NCI-H345 treated with DMSO at 0.1 percent for 48 hours (cell line): Measurements from ENCODE around the gene NRARP.
A peak's percentile ranks its signal among the peaks of the same experiment; 100 is the strongest.
"Not testable (repeated sequence)": the region's sequence is repeated elsewhere in the genome, so short reads cannot be mapped to it uniquely, and the experiment has no call there.

Experiments
- DNase-seq: peaks from one replicate; lab custom pipeline; 2025; ENCODE audit not compliant: unreplicated experiment; lab: John Stamatoyannopoulos, UW

Gene NRARP

GRCh38 chr9:137302118-137302448, at the start of gene NRARP:
Gene NRARP (minus strand): TSS chr9:137302271. CDS start chr9:137301928, 343 bp downstream.
- peak; percentile 40 for DNase-seq

- no peak for DNase-seq
Measured at GRCh38 chr9:137350696-137351584, 48.9 kb upstream of the NRARP start.

GRCh38 chr9:137349471-137350033, 47.5 kb upstream of the NRARP start:
- DNase-seq: no peak

GRCh38 chr9:137348769-137349470, 46.8 kb upstream of the NRARP start:
- no peak for DNase-seq

- no peak for DNase-seq
Measured at GRCh38 chr9:137347928-137348327, 45.9 kb upstream of the NRARP start.

- no peak for DNase-seq
Measured at GRCh38 chr9:137342482-137342881, 40.4 kb upstream of the NRARP start.

- DNase-seq: no peak
Measured at GRCh38 chr9:137341227-137341626, 39.2 kb upstream of the NRARP start.

- DNase-seq: not testable (repeated sequence)
Measured at GRCh38 chr9:137339908-137340462, 37.9 kb upstream of the NRARP start.

GRCh38 chr9:137339045-137339907, 37.2 kb upstream of the NRARP start:
- no peak for DNase-seq

- DNase-seq: no peak
Measured at GRCh38 chr9:137336735-137337134, 34.7 kb upstream of the NRARP start.

GRCh38 chr9:137333016-137333671, 31.1 kb upstream of the NRARP start:
- no peak for DNase-seq

- DNase-seq: no peak
Measured at GRCh38 chr9:137331929-137332328, 29.9 kb upstream of the NRARP start.

GRCh38 chr9:137330689-137331088, 28.6 kb upstream of the NRARP start:
- DNase-seq: no peak

GRCh38 chr9:137329590-137329989, 27.5 kb upstream of the NRARP start:
- not testable (repeated sequence) for DNase-seq

- DNase-seq: not testable (repeated sequence)
Measured at GRCh38 chr9:137327641-137328550, 25.8 kb upstream of the NRARP start.

- no peak for DNase-seq
Measured at GRCh38 chr9:137326445-137327065, 24.5 kb upstream of the NRARP start.

GRCh38 chr9:137325799-137326198, 23.7 kb upstream of the NRARP start:
- DNase-seq: no peak

GRCh38 chr9:137325124-137325523, 23.1 kb upstream of the NRARP start:
- no peak for DNase-seq
